ENCODE measurements around the gene ETF1. TPM values are rescaled to one million over a fixed set of nuclear protein-coding genes. Genes with fewer than 3 reads are reported as not detected.

Gene ETF1
- 63.1 TPM for total RNA-seq

DNA sequence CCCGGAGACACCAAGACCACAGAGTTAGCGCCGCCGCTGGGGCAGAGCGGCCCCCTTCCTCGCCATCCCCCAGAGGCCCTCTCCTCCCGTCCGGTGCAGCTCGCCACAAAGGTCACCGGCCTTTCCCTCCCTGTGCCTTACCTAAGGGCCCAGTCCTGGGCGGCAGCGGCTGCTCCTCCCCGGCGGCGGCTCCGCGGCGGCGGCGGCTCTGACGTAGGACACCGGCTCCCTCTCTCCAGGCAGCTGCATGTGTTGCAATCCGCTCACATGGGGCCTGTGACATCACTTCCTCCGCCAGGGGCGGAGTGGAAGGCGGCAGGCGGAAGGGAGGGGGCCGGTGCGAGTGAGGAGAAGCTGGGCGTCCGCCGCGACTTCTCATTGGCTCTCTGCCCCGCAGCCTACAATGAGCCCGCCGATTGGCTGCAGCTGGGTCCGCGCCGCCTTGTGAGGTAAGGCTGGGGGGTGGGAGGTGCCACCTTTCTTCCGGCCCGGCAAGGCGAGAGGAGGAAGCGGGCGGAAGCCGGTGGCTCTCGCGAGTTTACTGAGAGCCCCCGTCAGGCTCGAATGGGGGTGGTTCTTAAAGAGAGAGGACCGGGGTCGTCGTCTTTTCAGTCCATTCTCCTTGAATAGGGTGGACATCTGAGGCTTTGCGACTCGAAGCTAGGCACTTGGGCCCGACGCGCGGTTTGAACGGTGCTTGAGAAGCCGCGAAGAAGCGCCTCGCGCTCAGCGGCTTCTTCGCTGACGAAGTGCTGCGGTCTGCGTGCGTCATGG, at the start of gene ETF1:
Gene ETF1 (minus strand): TSS at position 281 of the 774 bp plus-strand sequence. CDS start 318 bp downstream, outside the sequence.
- peak; percentile 100 for DNase-seq (ENCODE audit: low spot score)

GRCh38 chr5:138588013-138588788, 45.2 kb upstream of the ETF1 start:
- DNase-seq (ENCODE audit: low spot score): no peak

DNA sequence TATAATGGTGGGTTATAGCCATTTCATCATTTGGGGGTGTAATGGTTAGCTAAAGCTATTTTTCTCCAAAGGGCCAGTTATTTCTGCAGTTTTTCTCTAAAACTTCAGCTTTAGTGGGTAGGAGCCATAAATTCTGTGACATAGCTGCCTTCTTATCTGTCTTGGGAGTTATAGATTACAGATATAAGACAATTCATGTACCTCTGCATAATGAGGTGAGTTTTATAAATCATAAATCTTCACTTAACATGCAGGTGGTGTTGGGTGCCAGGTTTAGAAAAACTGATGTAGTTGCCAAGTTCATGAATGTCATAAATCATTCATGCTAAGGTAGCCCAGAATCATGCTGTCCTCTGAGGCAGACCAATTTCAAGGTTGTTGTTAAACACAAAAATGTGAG, 42.1 kb upstream of the ETF1 start:
- no peak for DNase-seq (ENCODE audit: low spot score)

DNA sequence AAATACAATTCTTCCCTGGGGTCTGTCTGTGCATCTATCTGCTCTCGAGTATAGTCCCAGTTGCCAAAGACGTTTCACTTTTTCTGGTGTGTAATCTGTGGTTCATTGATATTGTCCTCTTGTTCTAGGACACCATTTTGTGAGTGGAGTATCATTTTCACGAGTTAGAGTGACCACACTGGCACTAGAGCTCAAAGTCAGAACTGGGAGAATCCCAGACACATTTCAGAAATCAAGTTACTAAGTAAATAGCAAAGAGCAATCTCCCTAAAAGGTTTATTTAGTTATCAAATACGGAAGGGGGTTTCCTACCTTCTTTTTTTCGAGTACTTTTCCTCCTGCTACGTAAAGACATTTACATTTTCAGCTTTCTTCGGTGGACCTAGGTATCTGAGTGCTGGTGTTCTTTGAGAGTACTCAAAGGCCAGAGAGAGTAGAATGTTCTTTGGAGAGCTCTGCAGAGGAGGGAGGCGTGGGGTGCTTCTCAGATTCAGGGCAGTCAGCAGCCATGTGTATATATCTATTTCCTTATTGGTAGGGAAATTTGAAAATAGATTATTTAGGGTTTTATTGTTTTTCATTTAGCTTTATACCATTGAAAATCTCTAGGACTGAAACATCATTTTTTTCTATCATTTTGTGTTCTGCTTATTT, 41.1 kb upstream of the ETF1 start:
- DNase-seq (ENCODE audit: low spot score): no peak

DNA sequence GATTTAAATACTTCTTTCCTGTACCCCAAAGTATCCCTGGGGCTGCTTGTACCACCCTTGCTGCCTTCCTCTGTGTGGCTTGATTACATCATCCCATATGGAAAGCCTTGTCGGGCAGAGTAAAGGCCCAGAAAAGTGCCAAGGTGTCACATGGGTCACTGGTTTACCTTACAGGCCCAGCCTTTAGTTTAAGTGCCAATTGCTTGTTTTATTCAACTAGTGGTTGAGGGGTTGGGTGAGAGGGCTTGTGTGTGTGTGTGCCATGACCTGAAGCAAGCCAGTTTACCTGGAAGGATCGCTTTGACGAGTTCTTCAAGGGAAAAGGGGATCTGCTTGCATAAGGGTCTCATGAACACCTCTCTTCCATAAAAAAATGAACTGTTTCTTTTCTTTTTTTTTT, 39.9 kb upstream of the ETF1 start:
- DNase-seq (ENCODE audit: low spot score): no peak

- DNase-seq (ENCODE audit: low spot score): no peak
Observed at GRCh38 chr5:138580777-138581176, 37.7 kb upstream of the ETF1 start.

DNA sequence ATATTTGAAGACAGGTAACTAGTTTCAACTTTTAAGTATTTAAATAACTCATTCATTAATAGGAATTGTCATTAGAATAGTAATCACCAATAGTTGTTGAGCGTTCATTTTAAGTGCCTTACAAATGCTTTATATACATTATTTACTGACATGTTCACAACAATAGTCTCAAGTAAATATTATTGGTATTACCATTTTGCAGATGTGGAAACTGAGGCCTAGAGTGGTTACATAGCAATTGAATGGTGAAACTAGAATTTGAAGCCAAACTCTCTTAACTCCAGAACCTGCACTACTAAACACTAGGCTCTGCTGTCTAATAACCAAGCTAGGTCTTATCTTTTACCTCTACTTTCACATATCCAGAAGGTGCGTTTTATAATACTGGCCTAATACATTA, 37.0 kb upstream of the ETF1 start:
- DNase-seq (ENCODE audit: low spot score): no peak

DNA sequence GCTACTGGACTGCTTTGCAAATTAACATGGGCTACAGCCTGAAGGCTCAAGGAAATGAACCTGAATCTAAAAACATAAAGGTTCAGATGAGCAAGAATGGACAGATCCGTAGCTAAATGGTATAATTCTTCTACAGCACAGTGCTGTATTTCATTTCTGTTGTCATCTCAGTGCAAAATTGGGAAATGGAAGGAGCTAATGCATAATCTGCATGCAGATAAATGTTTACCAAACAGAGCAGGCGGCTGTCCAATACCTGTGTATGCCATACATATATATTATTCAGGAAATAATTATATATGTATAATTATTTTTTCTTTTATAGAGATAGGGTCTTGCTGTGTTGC, 36.5 kb upstream of the ETF1 start:
- no peak for DNase-seq (ENCODE audit: low spot score)

DNA sequence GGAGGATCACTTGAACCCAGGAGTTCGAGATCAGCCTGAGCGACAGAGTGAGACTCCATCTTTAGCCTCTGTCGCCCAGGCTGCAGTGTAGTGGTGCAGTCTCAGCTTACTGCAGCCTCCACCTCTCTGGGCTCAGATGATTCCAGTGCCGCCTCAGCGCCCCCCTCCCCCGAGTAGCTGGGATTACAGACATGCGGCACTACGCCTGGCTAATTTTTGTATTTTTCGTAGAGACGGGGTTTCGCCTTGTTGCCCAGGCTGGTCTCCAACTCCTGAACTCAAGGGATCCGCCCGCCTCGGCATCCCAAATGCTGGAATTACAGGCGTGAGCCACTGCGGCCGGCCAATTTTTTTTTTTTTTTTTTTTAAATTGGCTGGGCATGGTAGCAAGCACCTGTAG, 34.4 kb upstream of the ETF1 start:
- no peak for DNase-seq (ENCODE audit: low spot score)

DNA sequence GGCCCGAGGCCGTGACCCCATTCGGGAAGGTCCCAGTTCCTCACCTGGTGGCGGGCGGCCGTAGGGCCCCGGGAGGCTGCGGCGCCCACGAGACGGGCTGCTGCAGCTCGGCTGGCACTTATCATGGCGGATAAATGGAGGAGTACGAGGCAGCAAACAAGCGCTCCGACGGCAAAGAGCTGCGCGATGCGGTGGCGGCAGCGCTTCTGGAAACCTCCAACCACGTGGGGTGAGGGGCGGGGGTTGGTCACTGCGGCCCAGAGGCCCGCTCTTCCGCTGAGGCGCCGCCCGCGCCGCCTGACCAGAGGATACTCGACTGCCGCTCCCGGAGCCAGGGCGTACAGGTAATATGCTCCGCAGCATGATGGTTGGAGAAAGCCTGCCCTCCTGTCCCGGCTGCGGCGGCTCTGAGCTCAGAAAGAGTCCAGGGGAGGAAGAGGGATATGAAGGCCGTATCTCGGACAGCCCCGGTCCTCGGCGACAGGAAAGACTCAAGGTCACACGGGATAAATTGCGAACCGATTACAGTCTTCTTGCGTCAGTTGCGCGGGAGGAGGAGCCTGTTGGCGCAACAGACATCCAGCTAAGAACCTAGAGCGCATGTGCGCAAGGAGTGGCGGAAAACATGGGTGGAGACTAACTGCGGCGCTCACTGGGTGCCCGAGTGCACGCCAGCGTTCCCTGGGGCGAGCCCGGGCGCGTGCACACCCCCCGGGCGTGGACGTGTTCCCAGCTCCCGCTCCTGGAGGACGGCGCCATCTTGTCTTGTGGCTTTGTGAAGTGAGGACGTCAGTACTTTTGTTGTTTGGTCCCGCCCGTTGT, 32.4 kb upstream of the ETF1 start, which contains the start of gene HSPA9:
Gene HSPA9 (minus strand): TSS at position 208 of the 822 bp plus-strand sequence. CDS start 83 bp downstream, at position 125.
- DNase-seq (ENCODE audit: low spot score): peak; percentile 99

DNA sequence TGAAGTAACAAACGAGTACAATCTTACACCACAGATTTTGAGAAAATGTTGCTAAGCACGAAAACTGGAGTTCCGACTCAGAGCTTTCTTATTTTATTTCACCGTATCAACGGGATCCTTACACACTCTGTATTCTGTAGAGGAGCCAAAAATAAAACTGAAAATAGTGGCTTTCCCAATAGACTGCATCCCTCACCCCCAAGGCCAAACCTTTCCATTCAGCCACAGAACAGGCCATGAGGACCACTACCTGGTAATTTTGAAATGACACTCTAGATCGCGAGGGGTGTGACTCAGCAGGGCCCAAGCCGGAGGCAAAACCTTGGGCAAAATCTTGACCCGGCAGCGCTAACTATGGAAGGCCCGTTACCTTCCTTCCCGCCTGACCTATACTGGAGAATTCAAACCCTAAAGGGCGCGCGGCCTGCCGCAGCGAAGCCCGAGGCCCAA, 31.7 kb upstream of the ETF1 start:
- no peak for DNase-seq (ENCODE audit: low spot score)

DNA sequence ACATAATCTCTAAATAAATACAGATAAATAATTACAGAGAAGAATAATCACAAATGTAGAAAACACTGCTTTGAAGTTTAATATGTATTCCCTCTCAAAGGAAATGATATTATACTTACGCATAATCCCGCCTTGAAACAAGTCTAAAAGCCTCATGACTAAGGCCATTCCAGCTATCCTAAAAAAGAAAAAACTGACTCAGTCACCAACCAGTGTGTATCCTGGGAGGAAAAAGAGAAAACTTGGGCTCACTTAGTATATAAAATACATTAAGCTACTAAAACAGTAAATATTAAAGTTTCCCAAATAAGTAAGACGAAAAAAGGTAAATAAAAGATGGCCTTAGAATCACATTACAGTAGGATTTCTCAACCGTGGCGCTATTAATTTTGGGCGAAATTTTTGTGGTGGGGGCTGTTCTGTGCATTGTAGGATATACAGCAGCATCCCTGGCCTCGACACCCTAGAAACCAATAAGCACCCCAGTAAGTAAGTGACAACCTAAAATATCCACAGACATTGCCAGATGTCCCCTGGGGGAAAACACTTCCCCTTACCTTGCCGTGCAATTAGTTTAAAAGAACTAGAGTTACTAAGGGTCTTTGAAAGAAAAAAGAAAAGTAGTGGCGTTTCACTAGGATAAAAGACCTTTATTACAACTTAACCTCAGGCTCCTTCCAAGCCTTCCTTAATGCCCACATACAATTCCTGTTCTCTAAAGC, 31.1 kb upstream of the ETF1 start:
- no peak for DNase-seq (ENCODE audit: low spot score)

- DNase-seq (ENCODE audit: low spot score): no peak
Observed at GRCh38 chr5:138573223-138573622, 30.2 kb upstream of the ETF1 start.

GRCh38 chr5:138570871-138571270, 27.8 kb upstream of the ETF1 start:
- no peak for DNase-seq (ENCODE audit: low spot score)

DNA sequence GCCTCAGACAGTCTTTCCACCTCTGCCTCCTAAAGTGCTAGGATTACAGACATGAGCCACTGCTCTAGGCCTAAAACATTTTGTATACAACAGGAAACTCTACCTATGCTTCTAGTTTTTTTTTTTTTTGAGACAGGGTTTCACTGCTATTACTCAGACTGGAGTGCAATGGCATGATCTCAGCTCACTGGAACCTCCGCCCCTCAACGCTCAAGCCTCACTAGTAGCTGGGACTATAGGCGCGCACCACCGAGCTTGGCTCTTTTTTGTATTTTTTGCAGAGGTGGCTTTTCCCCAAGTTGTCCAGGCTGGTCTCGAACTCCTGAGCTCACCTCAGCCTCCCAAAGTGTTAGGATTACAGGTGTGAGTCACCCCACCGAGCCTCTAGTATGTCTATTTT, 26.7 kb upstream of the ETF1 start:
- DNase-seq (ENCODE audit: low spot score): no peak

DNA sequence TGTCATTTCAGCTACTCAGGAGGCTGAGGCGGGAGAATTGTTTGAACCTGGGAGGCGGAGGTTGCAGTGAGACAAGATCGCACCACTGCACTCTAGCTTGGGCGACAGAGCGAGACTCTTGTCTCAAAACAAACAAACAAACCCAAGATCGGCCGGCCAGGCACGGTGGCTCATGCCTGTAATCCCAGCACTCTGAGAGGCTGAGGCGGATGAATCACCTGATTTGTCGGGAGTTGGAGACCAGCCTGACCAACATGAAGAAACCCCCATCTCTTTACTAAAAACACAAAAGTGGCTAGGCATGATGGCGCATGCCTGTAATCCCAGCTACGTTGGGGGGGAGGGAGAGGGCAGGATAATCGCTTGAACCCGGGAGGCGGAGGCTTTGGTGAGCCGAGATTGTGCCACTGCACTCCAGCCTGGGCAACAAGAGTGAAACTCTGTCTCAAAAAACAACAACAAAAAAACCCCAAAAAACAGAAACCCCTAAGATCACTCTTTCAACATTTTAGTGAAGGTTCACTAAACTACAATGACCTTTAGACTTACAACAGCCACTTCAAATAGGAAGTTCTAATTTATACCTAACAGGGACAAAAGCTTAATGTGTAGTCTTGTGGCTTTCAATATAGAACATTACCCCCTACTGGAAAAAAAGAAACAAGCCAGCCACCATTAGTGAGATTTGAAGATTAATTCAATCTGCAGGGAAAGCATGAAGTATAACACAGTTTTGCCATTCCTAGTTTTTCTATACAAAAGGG, 25.2 kb upstream of the ETF1 start:
- no peak for DNase-seq (ENCODE audit: low spot score)

DNA sequence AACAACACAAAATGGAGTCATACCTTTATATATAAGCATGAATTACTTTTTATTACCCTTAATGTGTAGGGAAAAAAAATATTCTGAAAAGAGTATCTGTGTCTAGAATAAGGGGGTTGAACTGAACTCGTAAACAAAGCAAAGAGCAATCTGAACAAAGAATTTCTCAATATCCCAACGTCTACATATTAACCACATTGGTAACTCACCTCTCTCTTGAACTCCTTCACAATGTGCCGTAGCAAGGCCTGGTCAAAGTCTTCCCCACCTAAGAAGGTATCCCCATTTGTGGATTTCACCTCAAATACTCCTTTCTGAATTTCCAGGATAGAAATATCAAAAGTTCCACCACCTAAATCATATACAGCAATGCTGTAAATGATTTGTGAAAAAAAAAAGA, 23.8 kb upstream of the ETF1 start:
- no peak for DNase-seq (ENCODE audit: low spot score)

DNA sequence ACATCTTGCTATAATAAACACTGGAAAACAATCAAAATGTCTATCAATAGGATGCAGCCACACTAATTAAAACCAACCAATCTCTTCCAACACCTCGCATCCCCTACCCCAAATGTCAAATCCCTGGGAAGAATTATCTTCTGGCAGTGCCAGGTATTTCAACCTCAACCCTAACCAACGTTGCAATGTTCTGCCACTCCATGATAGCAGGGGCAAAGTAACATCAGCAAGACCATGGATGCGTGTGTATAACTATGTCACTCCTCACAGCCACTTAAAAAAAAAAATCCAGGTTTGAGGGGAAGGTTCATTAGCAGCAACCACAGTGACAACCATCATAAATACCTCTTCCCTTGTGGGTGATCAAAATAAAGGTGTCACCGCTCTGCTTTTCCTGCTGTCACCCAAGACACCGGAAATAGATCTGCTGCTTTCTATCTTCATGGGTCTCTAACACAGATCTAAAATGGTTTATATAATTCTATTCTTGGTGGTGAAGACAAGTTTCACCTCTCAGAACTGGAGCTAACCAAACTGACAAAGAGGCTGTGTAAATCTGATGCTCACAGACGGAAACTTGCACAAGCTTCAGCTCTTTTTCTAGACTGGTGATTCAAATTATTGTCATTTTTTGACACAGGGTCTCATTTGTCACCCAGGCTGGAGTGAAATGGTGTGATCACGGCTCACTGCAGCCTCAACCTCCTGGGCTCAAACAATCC, 22.2 kb upstream of the ETF1 start:
- DNase-seq (ENCODE audit: low spot score): no peak

DNA sequence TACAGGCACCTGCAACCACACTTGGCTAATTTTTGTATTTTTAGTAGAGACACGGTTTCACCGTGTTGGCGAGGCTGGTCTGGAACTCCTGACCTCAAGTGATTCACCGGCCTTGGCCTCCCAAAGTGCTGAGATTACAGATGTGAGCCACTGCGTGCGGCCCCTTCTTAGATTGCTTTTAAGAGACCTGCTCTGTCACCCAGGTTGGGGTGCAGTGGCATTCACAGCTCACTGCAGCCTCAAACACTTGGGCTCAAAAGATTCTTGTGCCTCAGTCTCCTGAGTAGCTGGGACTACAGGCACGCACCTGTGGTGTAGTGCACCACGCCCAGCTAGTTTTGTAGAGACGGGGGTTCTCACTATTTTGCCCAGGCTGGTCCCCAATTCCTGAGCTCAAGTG, 21.2 kb upstream of the ETF1 start:
- no peak for DNase-seq (ENCODE audit: low spot score)

All from mucosa of gallbladder (tissue), 1 donor.